Stimulated activated memory B cell treated with anti-CD40 and anti-IgM and Interleukin-4, amounts not matched to agents 10 μg/mL and 1 μg/mL and 100 μg/mL, for 72 hours (primary cell): ENCODE results near the gene CCDC158.
A peak's percentile ranks its signal among the peaks of the same experiment; 100 is the strongest.

Experiments used
- ATAC-seq: fragments of 150-1000 bp; cut with Tn5 transposase; 2 replicates; pipeline ENCODE4 v1.10.0; 2021
- H3K27ac Mint-ChIP-seq: one replicate; pipeline ENCODE4 v1.8.0; 2022; ENCODE audit warnings: mild to moderate bottlenecking, mixed read lengths
- H3K27me3 Mint-ChIP-seq: one replicate; pipeline ENCODE4 v1.8.0; 2022; ENCODE audit warnings: mixed read lengths
- H3K36me3 Mint-ChIP-seq: one replicate; pipeline ENCODE4 v1.8.0; 2022; ENCODE audit warnings: mixed read lengths
- H3K4me1 Mint-ChIP-seq: one replicate; pipeline ENCODE4 v1.8.0; 2022; ENCODE audit warnings: mixed read lengths
- H3K4me3 Mint-ChIP-seq: one replicate; pipeline ENCODE4 v1.8.0; 2022; ENCODE audit warnings: mild to moderate bottlenecking, moderate library complexity, mixed read lengths
- H3K9me3 Mint-ChIP-seq: one replicate; pipeline ENCODE4 v1.8.0; 2022; ENCODE audit warnings: mixed read lengths

Gene CCDC158

DNA sequence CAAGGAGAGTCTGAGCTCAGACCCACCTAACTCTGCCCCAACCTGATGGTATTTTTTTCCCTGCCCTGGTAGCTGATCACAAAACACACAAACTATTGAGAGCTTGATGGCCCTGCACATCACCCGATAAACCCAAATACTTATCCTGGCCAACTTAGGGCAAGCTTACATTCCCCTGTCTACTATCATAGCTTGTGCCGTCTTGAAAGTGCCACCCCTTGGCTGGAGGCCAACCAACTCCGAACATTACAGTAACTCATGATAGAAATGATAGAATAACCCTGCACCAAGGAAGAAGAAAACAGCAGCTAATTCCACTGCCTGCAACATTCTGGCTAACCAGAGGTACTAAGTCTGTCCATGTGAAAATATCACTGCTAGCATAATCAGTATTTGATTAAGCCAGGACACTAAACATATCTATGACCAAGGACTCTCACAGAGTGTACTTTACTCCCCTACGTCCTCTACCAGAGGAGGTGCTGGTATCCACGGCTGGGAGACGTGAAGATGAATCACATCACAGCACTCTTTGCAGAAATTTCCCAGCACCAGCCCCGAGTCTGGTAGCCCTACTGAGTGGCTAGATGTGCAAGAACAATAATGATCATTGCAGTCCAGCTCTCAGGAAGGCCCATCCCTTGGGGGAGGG lies 105.5 kb downstream of the CCDC158 start:
- H3K27me3 Mint-ChIP-seq = peaks cover 31% of the 10 kb centered on the region
- peaks cover 6% of the 10 kb centered on the region for H3K36me3 Mint-ChIP-seq
- H3K4me3 Mint-ChIP-seq = no peak overlapping the region
- peaks cover 27% of the 10 kb centered on the region for H3K9me3 Mint-ChIP-seq
- H3K4me1 Mint-ChIP-seq = no peaks in the 10 kb centered on the region
- no peak for ATAC-seq
- H3K27ac Mint-ChIP-seq = no peak overlapping the region

DNA sequence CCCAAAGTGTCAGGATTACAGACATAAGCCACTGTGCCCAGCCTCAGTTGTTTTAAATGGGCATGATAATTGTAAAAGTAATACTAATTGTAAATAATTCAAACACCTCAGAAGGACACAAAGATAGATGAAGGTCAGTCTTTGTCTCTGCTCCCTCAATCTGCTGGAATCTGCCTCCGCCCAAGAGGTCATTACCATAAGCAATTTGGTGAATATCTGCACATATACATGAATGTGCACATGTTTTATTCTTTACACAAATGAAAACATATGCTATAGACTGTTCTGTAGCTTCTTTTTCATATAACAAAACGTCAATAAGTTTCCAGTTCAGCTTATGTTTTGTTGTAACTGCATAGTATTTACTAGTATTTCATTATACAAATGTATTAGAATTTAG lies 107.4 kb downstream of the CCDC158 start:
- H3K36me3 Mint-ChIP-seq = peaks cover 6% of the 10 kb centered on the region
- H3K4me3 Mint-ChIP-seq = no peak overlapping the region
- H3K27me3 Mint-ChIP-seq = peaks cover 42% of the 10 kb centered on the region
- peaks cover 19% of the 10 kb centered on the region for H3K9me3 Mint-ChIP-seq
- no peak overlapping the region for H3K27ac Mint-ChIP-seq
- no peaks in the 10 kb centered on the region for H3K4me1 Mint-ChIP-seq
- ATAC-seq = no peak

DNA sequence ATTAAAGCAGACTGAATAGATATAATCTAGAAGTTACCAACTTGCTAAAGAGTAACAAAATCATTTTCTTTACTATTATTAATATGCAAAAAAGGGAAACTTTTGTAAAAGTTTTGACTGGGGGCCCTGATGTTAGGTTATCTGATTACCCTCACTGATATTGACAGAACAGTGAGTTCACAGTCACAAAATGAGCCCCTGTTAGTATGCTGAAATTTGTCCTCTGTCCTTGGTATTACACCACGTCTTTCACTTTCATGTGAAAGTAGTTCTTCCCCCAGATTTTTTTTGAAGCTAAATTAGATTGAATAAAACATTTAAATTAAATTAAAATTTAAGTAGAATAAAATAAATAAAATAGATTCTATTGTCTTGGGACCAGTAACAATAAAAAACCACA lies 108.5 kb downstream of the CCDC158 start:
- Mint-ChIP-seq H3K27me3 (peaks cover 37% of the 10 kb centered on the region), H3K9me3 (peaks cover 11% of the 10 kb centered on the region), H3K4me3 (no peak overlapping the region), H3K4me1 (no peaks in the 10 kb centered on the region), H3K36me3 (peaks cover 6% of the 10 kb centered on the region), H3K27ac (no peak overlapping the region)
- ATAC-seq = no peak

DNA sequence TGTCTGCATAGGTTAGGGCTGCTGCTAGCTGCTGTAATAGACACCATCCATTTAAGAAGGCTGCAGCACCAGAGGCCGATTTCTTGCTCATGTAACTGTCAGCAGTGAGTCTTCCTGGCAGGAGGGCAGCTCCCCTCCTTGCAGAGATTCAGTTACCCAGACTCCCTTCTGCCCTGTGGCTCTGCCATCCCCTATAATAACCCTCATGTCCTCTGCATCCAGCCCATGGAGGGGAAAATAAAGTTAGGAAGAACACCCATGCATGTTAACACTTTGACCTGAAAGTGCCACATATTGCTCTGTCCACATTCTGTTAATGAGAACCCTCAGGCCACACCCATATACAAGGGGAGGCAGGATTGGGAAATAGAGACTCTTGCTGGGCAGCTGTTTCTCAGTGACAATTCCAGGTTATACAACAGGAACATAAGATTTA lies 109.0 kb downstream of the CCDC158 start:
- peaks cover 6% of the 10 kb centered on the region for H3K36me3 Mint-ChIP-seq
- no peaks in the 10 kb centered on the region for H3K4me1 Mint-ChIP-seq
- H3K9me3 Mint-ChIP-seq = peaks cover 7% of the 10 kb centered on the region
- peaks cover 37% of the 10 kb centered on the region for H3K27me3 Mint-ChIP-seq
- H3K27ac Mint-ChIP-seq = no peak overlapping the region
- no peak overlapping the region for H3K4me3 Mint-ChIP-seq
- ATAC-seq = no peak

DNA sequence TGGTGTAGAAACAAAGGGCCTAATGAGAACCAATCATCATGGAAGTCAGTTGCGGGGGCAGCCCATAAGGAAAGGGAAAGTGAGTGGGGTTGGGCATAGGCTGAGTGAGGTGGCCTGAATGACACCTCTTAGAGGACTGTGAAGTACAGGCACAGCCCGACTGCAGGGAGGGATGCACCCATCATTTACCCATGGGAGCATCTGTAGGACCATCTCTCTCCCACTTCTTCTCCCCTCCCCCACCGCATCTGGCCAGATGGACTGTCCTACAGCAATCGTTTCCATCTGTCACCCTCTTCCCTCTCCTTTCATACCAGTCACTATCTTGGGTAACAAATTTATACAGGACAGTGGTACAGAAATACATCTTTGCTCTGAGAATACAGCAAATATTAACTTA lies 110.3 kb downstream of the CCDC158 start:
- Mint-ChIP-seq H3K4me1 (no peaks in the 10 kb centered on the region), H3K4me3 (no peak overlapping the region), H3K27ac (no peak overlapping the region), H3K27me3 (peaks cover 34% of the 10 kb centered on the region), H3K9me3 (no peaks in the 10 kb centered on the region), H3K36me3 (no peaks in the 10 kb centered on the region)
- no peak for ATAC-seq

GRCh38 chr4:76309939-76310550 lies 110.9 kb downstream of the CCDC158 start:
- no peaks in the 10 kb centered on the region for H3K9me3 Mint-ChIP-seq
- peaks cover 40% of the 10 kb centered on the region for H3K27me3 Mint-ChIP-seq
- H3K4me1 Mint-ChIP-seq = peaks cover 5% of the 10 kb centered on the region
- no peak overlapping the region for H3K27ac Mint-ChIP-seq
- H3K4me3 Mint-ChIP-seq = no peak overlapping the region
- no peak for ATAC-seq
- no peaks in the 10 kb centered on the region for H3K36me3 Mint-ChIP-seq

DNA sequence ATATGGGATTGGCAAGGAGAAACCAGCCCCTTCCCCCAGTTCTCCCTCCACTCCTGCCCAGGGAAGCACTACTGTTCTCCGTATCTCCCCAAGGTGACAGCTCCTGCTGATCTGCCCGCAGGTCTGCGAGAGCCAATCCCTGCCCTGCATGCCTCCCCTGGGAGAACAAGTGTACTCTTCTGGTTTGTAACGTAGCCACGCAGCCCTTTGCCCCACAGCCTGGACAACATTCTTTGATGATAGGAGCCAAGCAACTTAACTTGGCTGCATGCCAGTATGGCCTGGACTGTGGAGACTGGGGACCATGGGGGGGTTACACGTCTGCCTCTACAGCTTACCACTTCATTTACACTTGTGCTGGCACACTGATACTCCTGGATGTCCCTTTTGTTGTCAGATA lies 112.4 kb downstream of the CCDC158 start:
- Mint-ChIP-seq H3K27me3 (peaks cover 52% of the 10 kb centered on the region), H3K4me3 (no peak overlapping the region), H3K9me3 (no peaks in the 10 kb centered on the region), H3K36me3 (no peaks in the 10 kb centered on the region), H3K4me1 (peaks cover 11% of the 10 kb centered on the region), H3K27ac (no peak overlapping the region)
- ATAC-seq = no peak

- ATAC-seq = no peak
- H3K9me3 Mint-ChIP-seq = no peaks in the 10 kb centered on the region
- no peak overlapping the region for H3K27ac Mint-ChIP-seq
- no peaks in the 10 kb centered on the region for H3K36me3 Mint-ChIP-seq
- peaks cover 11% of the 10 kb centered on the region for H3K4me1 Mint-ChIP-seq
- H3K4me3 Mint-ChIP-seq = peak overlapping the region; percentile 36
- H3K27me3 Mint-ChIP-seq = peaks cover 61% of the 10 kb centered on the region
Observed at GRCh38 chr4:76307660-76308014, 113.3 kb downstream of the CCDC158 start.

GRCh38 chr4:76306882-76307659 lies 113.9 kb downstream of the CCDC158 start:
- no peaks in the 10 kb centered on the region for H3K9me3 Mint-ChIP-seq
- H3K4me1 Mint-ChIP-seq = peaks cover 11% of the 10 kb centered on the region
- no peak overlapping the region for H3K27ac Mint-ChIP-seq
- peak overlapping the region; percentile 70 for H3K4me3 Mint-ChIP-seq
- H3K27me3 Mint-ChIP-seq = peaks cover 64% of the 10 kb centered on the region
- no peak for ATAC-seq
- no peaks in the 10 kb centered on the region for H3K36me3 Mint-ChIP-seq

DNA sequence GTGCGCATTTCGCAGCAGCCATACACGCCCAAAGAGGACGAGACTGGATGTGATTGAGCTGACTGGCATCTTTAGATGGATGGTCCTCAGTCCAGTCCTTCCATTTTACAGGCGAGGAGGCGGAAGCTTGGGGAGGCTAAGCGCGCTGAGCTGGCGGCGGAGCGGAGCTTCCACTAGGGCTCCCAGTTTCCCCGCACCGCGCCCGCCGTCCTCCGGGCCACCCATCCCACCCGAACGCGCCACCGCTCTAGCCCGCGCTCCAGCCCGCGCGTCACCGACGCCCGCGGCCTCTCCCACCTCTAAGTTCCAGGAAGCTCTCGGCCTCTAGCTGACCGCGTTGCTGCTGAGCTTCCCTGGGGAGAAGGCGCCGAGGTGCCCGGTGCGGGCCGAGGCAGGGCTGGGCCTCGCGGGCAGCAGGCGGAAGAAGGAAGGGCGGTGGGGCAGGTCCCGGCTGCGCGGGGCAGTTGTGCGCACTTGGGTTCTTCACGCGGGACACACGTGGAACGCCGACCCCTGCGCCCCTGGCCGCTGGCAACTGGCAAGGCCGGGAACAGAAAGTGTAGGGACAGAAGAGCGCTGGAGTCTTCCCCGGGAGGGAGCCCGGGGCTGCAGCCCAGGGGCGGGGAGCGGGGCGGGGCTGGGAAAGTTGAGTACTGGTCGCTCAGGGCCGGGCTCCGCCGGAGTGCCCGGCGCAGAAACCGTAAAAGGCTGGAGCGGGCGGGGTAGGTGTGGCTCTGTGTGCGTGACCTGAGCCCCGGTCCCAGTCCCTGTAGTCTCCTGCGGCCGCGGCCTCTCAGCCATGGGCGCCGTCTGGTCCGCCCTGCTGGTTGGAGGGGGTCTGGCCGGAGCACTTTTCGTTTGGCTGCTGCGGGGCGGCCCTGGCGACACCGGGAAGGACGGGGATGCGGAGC lies 114.7 kb downstream of the CCDC158 start, which contains the start of gene STBD1:
STBD1 (plus strand) TSS at position 763 of the 911 bp plus-strand sequence; CDS start at position 800, 37 bp downstream.
- Mint-ChIP-seq H3K4me1 (peaks cover 11% of the 10 kb centered on the region), H3K9me3 (no peaks in the 10 kb centered on the region), H3K27ac (no peak within 1 kb of the TSS), H3K27me3 (peaks cover 64% of the 10 kb centered on the region), H3K36me3 (no peaks in the 10 kb centered on the region), H3K4me3 (peak within 1 kb of the TSS; percentile 70)
- peak; percentile 50 for ATAC-seq

- no peak for ATAC-seq
- peaks cover 71% of the 10 kb centered on the region for H3K27me3 Mint-ChIP-seq
- no peak overlapping the region for H3K4me3 Mint-ChIP-seq
- H3K27ac Mint-ChIP-seq = no peak overlapping the region
- H3K9me3 Mint-ChIP-seq = no peaks in the 10 kb centered on the region
- H3K4me1 Mint-ChIP-seq = peaks cover 11% of the 10 kb centered on the region
- no peaks in the 10 kb centered on the region for H3K36me3 Mint-ChIP-seq
Observed at GRCh38 chr4:76305033-76305687, 115.8 kb downstream of the CCDC158 start.

DNA sequence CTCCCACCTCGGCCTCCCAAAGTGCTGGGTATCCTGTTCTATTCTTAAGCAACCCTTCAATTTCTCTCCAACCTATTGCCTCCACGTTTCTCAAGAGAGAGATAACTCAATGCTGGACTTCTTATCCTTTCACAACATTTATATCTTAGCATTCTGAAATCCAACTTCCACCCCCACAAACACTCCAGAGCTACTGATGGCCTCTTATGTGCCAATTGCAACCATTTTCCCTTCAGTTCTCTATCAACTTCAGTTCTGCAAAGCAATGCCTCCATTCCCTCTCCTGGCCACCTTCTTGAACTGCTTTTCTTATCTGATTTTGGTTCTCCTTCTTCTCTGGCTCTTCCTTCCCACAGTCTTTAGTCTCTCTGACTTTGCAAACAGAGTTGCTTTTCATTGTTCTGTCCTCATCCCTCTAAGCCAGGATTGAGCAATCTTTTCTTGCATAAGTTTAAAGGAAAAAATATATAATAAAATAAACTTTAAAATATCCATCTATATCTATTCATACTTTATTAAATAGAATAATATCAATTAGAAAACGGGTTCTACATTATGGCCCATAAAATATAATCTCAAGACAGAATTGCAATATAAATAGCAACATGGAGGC lies 118.0 kb downstream of the CCDC158 start:
- Mint-ChIP-seq H3K36me3 (no peaks in the 10 kb centered on the region), H3K27ac (no peak overlapping the region), H3K27me3 (peaks cover 60% of the 10 kb centered on the region), H3K4me3 (no peak overlapping the region), H3K9me3 (peaks cover 5% of the 10 kb centered on the region), H3K4me1 (peaks cover 11% of the 10 kb centered on the region)
- no peak for ATAC-seq

- peaks cover 5% of the 10 kb centered on the region for H3K9me3 Mint-ChIP-seq
- H3K4me3 Mint-ChIP-seq = no peak overlapping the region
- peaks cover 11% of the 10 kb centered on the region for H3K4me1 Mint-ChIP-seq
- no peak overlapping the region for H3K27ac Mint-ChIP-seq
- no peaks in the 10 kb centered on the region for H3K36me3 Mint-ChIP-seq
- H3K27me3 Mint-ChIP-seq = peaks cover 51% of the 10 kb centered on the region
- no peak for ATAC-seq
Observed at GRCh38 chr4:76301775-76302162, 119.2 kb downstream of the CCDC158 start.

GRCh38 chr4:76301068-76301774 lies 119.7 kb downstream of the CCDC158 start:
- Mint-ChIP-seq H3K36me3 (no peaks in the 10 kb centered on the region), H3K9me3 (peaks cover 5% of the 10 kb centered on the region), H3K27me3 (peaks cover 46% of the 10 kb centered on the region), H3K27ac (no peak overlapping the region), H3K4me3 (no peak overlapping the region), H3K4me1 (peaks cover 11% of the 10 kb centered on the region)
- peak; percentile 82 for ATAC-seq
